ENCODE data around the gene LUM. TPM values are rescaled to one million over a fixed set of nuclear protein-coding genes. Genes with fewer than 3 reads are reported as not detected.

Gene LUM
- total RNA-seq, 1 experiment from 2014 or later, result 0.31 TPM

GRCh38 chr12:91139286-91139685, 28.0 kb upstream of the LUM start:
- no TSS peak for BruUV-seq (replicated peaks)
- CTCF ChIA-PET, result no interaction called here
- Mint-ChIP-seq H3K9me3 (ENCODE audit: low read depth, unreplicated experiment) (peaks cover 3% of the 10 kb centered on the region), H3K4me3 (ENCODE audit: low read depth, unreplicated experiment) (no peak overlapping the region), H3K36me3 (ENCODE audit: insufficient read depth, unreplicated experiment) (no peaks in the 10 kb centered on the region), H3K27ac (ENCODE audit: unreplicated experiment) (no peak overlapping the region), H3K27me3 (ENCODE audit: unreplicated experiment) (no peaks in the 10 kb centered on the region), H3K4me1 (ENCODE audit: low read depth, unreplicated experiment) (no peaks in the 10 kb centered on the region)
- TF ChIP-seq CTCF (IDR thresholded peaks at IDR 0.05; ENCODE audit: unreplicated experiment), result no peak
- no peak for DNase-seq
- intact Hi-C loops (cut with micrococcal nuclease; ENCODE audit: unreplicated experiment), result no loop called here

GRCh38 chr12:91138337-91138920, 27.1 kb upstream of the LUM start:
- Mint-ChIP-seq H3K27ac (ENCODE audit: unreplicated experiment) (no peak overlapping the region), H3K9me3 (ENCODE audit: low read depth, unreplicated experiment) (peaks cover 3% of the 10 kb centered on the region), H3K4me1 (ENCODE audit: low read depth, unreplicated experiment) (no peaks in the 10 kb centered on the region), H3K4me3 (ENCODE audit: low read depth, unreplicated experiment) (no peak overlapping the region), H3K36me3 (ENCODE audit: insufficient read depth, unreplicated experiment) (no peaks in the 10 kb centered on the region), H3K27me3 (ENCODE audit: unreplicated experiment) (no peaks in the 10 kb centered on the region)
- TF ChIP-seq CTCF (IDR thresholded peaks at IDR 0.05; ENCODE audit: unreplicated experiment), result no peak
- intact Hi-C loops (cut with micrococcal nuclease; ENCODE audit: unreplicated experiment), result no loop called here
- DNase-seq, result no peak
- no TSS peak for BruUV-seq (replicated peaks)
- CTCF ChIA-PET, result no interaction called here

GRCh38 chr12:91133871-91134270, 22.6 kb upstream of the LUM start:
- DNase-seq, result no peak
- no TSS peak for BruUV-seq (replicated peaks)
- no peak overlapping the region for H3K4me3 Mint-ChIP-seq (ENCODE audit: low read depth, unreplicated experiment)
- no peak overlapping the region for H3K27ac Mint-ChIP-seq (ENCODE audit: unreplicated experiment)
- no peaks in the 10 kb centered on the region for H3K4me1 Mint-ChIP-seq (ENCODE audit: low read depth, unreplicated experiment)
- CTCF ChIA-PET, result no interaction called here
- TF ChIP-seq CTCF (IDR thresholded peaks at IDR 0.05; ENCODE audit: unreplicated experiment), result no peak
- no peaks in the 10 kb centered on the region for H3K36me3 Mint-ChIP-seq (ENCODE audit: insufficient read depth, unreplicated experiment)
- intact Hi-C loops (cut with micrococcal nuclease; ENCODE audit: unreplicated experiment), result no loop called here
- H3K27me3 Mint-ChIP-seq (ENCODE audit: unreplicated experiment), result no peaks in the 10 kb centered on the region
- peaks cover 3% of the 10 kb centered on the region for H3K9me3 Mint-ChIP-seq (ENCODE audit: low read depth, unreplicated experiment)

- H3K27ac Mint-ChIP-seq (ENCODE audit: unreplicated experiment), result no peak overlapping the region
- no peaks in the 10 kb centered on the region for H3K27me3 Mint-ChIP-seq (ENCODE audit: unreplicated experiment)
- no peak for TF ChIP-seq CTCF (IDR thresholded peaks at IDR 0.05; ENCODE audit: unreplicated experiment)
- H3K9me3 Mint-ChIP-seq (ENCODE audit: low read depth, unreplicated experiment), result peaks cover 3% of the 10 kb centered on the region
- DNase-seq, result no peak
- CTCF ChIA-PET, result no interaction called here
- intact Hi-C loops (cut with micrococcal nuclease; ENCODE audit: unreplicated experiment), result no loop called here
- H3K36me3 Mint-ChIP-seq (ENCODE audit: insufficient read depth, unreplicated experiment), result no peaks in the 10 kb centered on the region
- H3K4me3 Mint-ChIP-seq (ENCODE audit: low read depth, unreplicated experiment), result no peak overlapping the region
- peaks cover 8% of the 10 kb centered on the region for H3K4me1 Mint-ChIP-seq (ENCODE audit: low read depth, unreplicated experiment)
- BruUV-seq (replicated peaks), result no TSS peak
These were observed 18.5 kb upstream of the LUM start for GRCh38 chr12:91129662-91130362.
